ENCODE data around the gene VTN.
A peak's percentile ranks its signal among the peaks of the same experiment; 100 is the strongest.

Gene VTN

DNA sequence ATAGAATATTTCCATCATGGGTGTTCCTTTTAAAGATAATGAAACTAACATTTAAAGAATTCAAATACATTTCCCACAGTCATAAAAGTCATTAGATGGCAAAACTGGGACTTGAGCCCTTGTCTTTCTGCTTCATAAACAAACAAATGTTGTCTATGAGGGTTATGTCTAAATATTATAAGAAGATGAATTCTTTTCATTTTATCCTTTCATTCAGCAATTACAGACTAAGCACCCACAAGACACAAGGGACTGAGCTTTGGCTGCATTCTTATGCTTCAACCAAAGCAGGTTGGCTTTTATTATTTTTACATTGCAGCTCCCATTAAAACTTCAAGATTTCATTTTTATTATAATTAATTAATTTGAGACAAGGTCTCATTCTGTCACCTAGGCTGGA is 16.3 kb upstream of the VTN start:
- no peak overlapping the region for H3K27ac ChIP-seq (ENCODE audit: low read depth, low read length)
- H3K79me1 ChIP-seq (ENCODE audit: low read length): no peaks in the 10 kb centered on the region
- H3K23ac ChIP-seq (ENCODE audit: low read length): no peak overlapping the region
- H2BK5ac ChIP-seq (ENCODE audit: low read depth, low read length, poor library complexity): no peak overlapping the region
- peaks cover 8 to 11% of the 10 kb centered on the region in 2 experiments for H3K4me1 ChIP-seq (ENCODE audit: control insufficient read depth in 1 of 2, insufficient read depth in 2 of 2, low read length in 2 of 2)
- H3K27me3 ChIP-seq (ENCODE audit: insufficient read depth, low read length): peaks cover 21% of the 10 kb centered on the region
- no peak overlapping the region for H2AFZ ChIP-seq (ENCODE audit: insufficient read depth, low read length, poor library complexity)
- H3K4me2 ChIP-seq (ENCODE audit: low read length): no peak overlapping the region
- no peak overlapping the region for H2AK5ac ChIP-seq (ENCODE audit: low read length)
- no peak overlapping the region for H3K9ac ChIP-seq (ENCODE audit: low read length)
- H3K14ac ChIP-seq (ENCODE audit: low read length): no peak overlapping the region
- H3K18ac ChIP-seq (ENCODE audit: low read length): no peak overlapping the region
- H3K36me3 ChIP-seq (ENCODE audit: control insufficient read depth in 1 of 2, insufficient read depth in 2 of 2, low read length in 2 of 2): no peaks in the 10 kb centered on the region
- H3K4me3 ChIP-seq (ENCODE audit: low read depth, low read length): no peak overlapping the region
- no peak overlapping the region for H4K12ac ChIP-seq (ENCODE audit: low read depth, low read length)
- H3K79me2 ChIP-seq (ENCODE audit: control insufficient read depth, insufficient read depth, low read length, poor library complexity): no peaks in the 10 kb centered on the region
- H4K8ac ChIP-seq (ENCODE audit: low read depth, low read length): no peak overlapping the region
- DNase-seq: no peak
- no peak overlapping the region for H4K91ac ChIP-seq (ENCODE audit: low read depth, low read length)
- peaks cover 3% of the 10 kb centered on the region for H3K9me3 ChIP-seq (ENCODE audit: insufficient read depth, low read depth, low read length)
- H2BK12ac ChIP-seq (ENCODE audit: low read length): no peak overlapping the region
- H3K4ac ChIP-seq (ENCODE audit: low read depth, low read length): no peak overlapping the region
- no peak overlapping the region for H2BK120ac ChIP-seq (ENCODE audit: insufficient read depth, low read length, poor library complexity)

DNA sequence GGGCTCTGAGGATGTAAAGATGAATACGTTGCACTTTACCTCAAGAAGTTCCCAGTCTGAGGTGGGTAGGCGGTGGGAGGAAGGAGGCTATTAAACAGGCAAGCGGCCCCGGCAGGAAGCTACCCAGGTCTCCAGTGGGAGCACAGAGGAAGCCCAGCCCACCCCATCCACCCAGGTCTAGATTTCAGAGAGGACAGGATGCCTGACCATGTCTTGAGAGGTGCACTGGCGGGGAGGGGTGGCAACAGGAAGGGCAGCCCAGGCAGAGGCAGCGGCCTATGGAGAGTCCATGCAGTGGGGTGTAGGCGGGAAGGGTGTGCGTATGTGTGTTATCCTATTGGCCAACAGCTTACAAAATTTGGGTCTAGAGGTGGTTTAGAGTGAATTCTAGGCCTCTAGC is 15.3 kb upstream of the VTN start:
- no peak overlapping the region for H3K4ac ChIP-seq (ENCODE audit: low read depth, low read length)
- H2BK12ac ChIP-seq (ENCODE audit: low read length): no peak overlapping the region
- H3K18ac ChIP-seq (ENCODE audit: low read length): no peak overlapping the region
- peaks cover 9 to 20% of the 10 kb centered on the region in 2 experiments for H3K4me1 ChIP-seq (ENCODE audit: control insufficient read depth in 1 of 2, insufficient read depth in 2 of 2, low read length in 2 of 2)
- H3K9ac ChIP-seq (ENCODE audit: low read length): no peak overlapping the region
- DNase-seq: no peak
- H4K8ac ChIP-seq (ENCODE audit: low read depth, low read length): no peak overlapping the region
- H3K79me1 ChIP-seq (ENCODE audit: low read length): no peaks in the 10 kb centered on the region
- no peak overlapping the region for H4K12ac ChIP-seq (ENCODE audit: low read depth, low read length)
- no peak overlapping the region for H3K4me3 ChIP-seq (ENCODE audit: low read depth, low read length)
- H2AFZ ChIP-seq (ENCODE audit: insufficient read depth, low read length, poor library complexity): no peak overlapping the region
- peaks cover 3% of the 10 kb centered on the region for H3K9me3 ChIP-seq (ENCODE audit: insufficient read depth, low read depth, low read length)
- H3K36me3 ChIP-seq (ENCODE audit: control insufficient read depth in 1 of 2, insufficient read depth in 2 of 2, low read length in 2 of 2): no peaks in the 10 kb centered on the region
- H2BK5ac ChIP-seq (ENCODE audit: low read depth, low read length, poor library complexity): no peak overlapping the region
- no peak overlapping the region for H3K4me2 ChIP-seq (ENCODE audit: low read length)
- H4K91ac ChIP-seq (ENCODE audit: low read depth, low read length): no peak overlapping the region
- H2BK120ac ChIP-seq (ENCODE audit: insufficient read depth, low read length, poor library complexity): no peak overlapping the region
- H3K79me2 ChIP-seq (ENCODE audit: control insufficient read depth, insufficient read depth, low read length, poor library complexity): no peaks in the 10 kb centered on the region
- H3K27me3 ChIP-seq (ENCODE audit: insufficient read depth, low read length): peaks cover 21% of the 10 kb centered on the region
- WGBS (ENCODE audit: extremely low coverage, insufficient coverage, insufficient read length): no CpG with 5 or more reads among the region's 8 CpGs
- H2AK5ac ChIP-seq (ENCODE audit: low read length): no peak overlapping the region
- H3K27ac ChIP-seq (ENCODE audit: low read depth, low read length): no peak overlapping the region
- H3K14ac ChIP-seq (ENCODE audit: low read length): no peak overlapping the region
- H3K23ac ChIP-seq (ENCODE audit: low read length): no peak overlapping the region

DNA sequence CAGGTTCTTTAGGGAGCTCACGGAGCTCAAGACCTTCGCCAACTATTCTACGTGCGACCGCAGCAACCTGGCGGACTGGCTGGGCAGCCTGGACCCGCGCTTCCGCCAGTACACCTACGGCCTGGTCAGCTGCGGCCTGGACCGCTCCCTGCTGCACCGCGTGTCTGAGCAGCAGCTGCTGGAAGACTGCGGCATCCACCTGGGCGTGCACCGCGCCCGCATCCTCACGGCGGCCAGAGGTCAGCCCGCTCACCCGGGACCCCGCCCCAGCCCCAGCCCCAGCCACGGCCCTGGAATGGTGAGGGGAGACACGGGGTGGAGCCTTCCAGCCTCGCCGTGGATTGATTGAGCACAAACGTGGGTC is 14.9 kb upstream of the VTN start:
- H2AFZ ChIP-seq (ENCODE audit: insufficient read depth, low read length, poor library complexity): no peak overlapping the region
- H3K9ac ChIP-seq (ENCODE audit: low read length): no peak overlapping the region
- H3K4me2 ChIP-seq (ENCODE audit: low read length): peak overlapping the region; percentile 57
- H3K4ac ChIP-seq (ENCODE audit: low read depth, low read length): no peak overlapping the region
- no peak overlapping the region for H4K91ac ChIP-seq (ENCODE audit: low read depth, low read length)
- H3K27ac ChIP-seq (ENCODE audit: low read depth, low read length): no peak overlapping the region
- no peak overlapping the region for H2BK12ac ChIP-seq (ENCODE audit: low read length)
- H3K4me3 ChIP-seq (ENCODE audit: low read depth, low read length): peak overlapping the region; percentile 15
- H2AK5ac ChIP-seq (ENCODE audit: low read length): no peak overlapping the region
- no peaks in the 10 kb centered on the region for H3K79me2 ChIP-seq (ENCODE audit: control insufficient read depth, insufficient read depth, low read length, poor library complexity)
- DNase-seq: peak; percentile 82 to 84
- no CpG with 5 or more reads among the region's 29 CpGs for WGBS (ENCODE audit: extremely low coverage, insufficient coverage, insufficient read length)
- no peak overlapping the region for H3K23ac ChIP-seq (ENCODE audit: low read length)
- H3K14ac ChIP-seq (ENCODE audit: low read length): no peak overlapping the region
- H3K27me3 ChIP-seq (ENCODE audit: insufficient read depth, low read length): peaks cover 21% of the 10 kb centered on the region
- H3K18ac ChIP-seq (ENCODE audit: low read length): no peak overlapping the region
- H2BK5ac ChIP-seq (ENCODE audit: low read depth, low read length, poor library complexity): no peak overlapping the region
- peaks cover 9 to 23% of the 10 kb centered on the region in 2 experiments for H3K4me1 ChIP-seq (ENCODE audit: control insufficient read depth in 1 of 2, insufficient read depth in 2 of 2, low read length in 2 of 2)
- no peaks in the 10 kb centered on the region for H3K36me3 ChIP-seq (ENCODE audit: control insufficient read depth in 1 of 2, insufficient read depth in 2 of 2, low read length in 2 of 2)
- no peak overlapping the region for H2BK120ac ChIP-seq (ENCODE audit: insufficient read depth, low read length, poor library complexity)
- H4K12ac ChIP-seq (ENCODE audit: low read depth, low read length): no peak overlapping the region
- no peaks in the 10 kb centered on the region for H3K79me1 ChIP-seq (ENCODE audit: low read length)
- H3K9me3 ChIP-seq (ENCODE audit: insufficient read depth, low read depth, low read length): peaks cover 3% of the 10 kb centered on the region
- no peak overlapping the region for H4K8ac ChIP-seq (ENCODE audit: low read depth, low read length)

DNA sequence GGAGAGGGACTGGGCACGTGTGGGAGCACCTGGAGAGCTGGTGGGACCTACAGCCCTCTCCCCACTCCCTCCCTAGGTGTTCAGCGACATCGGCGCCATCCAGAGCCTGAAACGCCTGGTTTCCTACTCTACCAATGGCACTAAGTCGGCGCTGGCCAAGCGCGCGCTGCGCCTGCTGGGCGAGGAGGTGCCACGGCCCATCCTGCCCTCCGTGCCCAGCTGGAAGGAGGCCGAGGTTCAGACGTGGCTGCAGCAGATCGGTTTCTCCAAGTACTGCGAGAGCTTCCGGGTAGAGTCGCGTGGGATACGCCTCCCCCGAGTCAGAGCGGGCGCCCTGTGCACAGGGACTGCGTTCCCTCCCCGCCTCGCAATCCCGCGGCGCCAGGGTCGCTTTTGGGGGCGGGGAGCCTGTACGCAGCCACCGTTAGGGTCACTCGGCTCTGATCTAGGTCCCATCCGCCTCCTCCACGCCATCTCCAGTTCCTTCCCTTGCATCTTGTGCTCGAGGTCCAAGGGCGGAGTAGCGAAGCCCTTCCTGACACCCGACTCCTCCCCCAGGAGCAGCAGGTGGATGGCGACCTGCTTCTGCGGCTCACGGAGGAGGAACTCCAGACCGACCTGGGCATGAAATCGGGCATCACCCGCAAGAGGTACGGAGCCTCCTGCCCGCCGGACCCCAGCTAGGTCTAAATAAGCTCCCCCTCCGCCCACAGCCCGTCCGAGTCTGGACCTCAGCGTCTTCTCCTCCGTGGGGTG is 14.4 kb upstream of the VTN start:
- no peak overlapping the region for H2BK5ac ChIP-seq (ENCODE audit: low read depth, low read length, poor library complexity)
- peaks cover 9 to 25% of the 10 kb centered on the region in 2 experiments for H3K4me1 ChIP-seq (ENCODE audit: control insufficient read depth in 1 of 2, insufficient read depth in 2 of 2, low read length in 2 of 2)
- no peak overlapping the region for H4K12ac ChIP-seq (ENCODE audit: low read depth, low read length)
- H3K18ac ChIP-seq (ENCODE audit: low read length): no peak overlapping the region
- WGBS (ENCODE audit: extremely low coverage, insufficient coverage, insufficient read length): no CpG with 5 or more reads among the region's 56 CpGs
- peak; percentile 27 to 56 for DNase-seq
- H2BK120ac ChIP-seq (ENCODE audit: insufficient read depth, low read length, poor library complexity): no peak overlapping the region
- peak overlapping the region; percentile 38 for H2AFZ ChIP-seq (ENCODE audit: insufficient read depth, low read length, poor library complexity)
- peak overlapping the region; percentile 57 for H3K4me2 ChIP-seq (ENCODE audit: low read length)
- peak overlapping the region; percentile 15 for H3K4me3 ChIP-seq (ENCODE audit: low read depth, low read length)
- peak overlapping the region; percentile 24 for H3K14ac ChIP-seq (ENCODE audit: low read length)
- no peak overlapping the region for H3K4ac ChIP-seq (ENCODE audit: low read depth, low read length)
- no peaks in the 10 kb centered on the region for H3K79me2 ChIP-seq (ENCODE audit: control insufficient read depth, insufficient read depth, low read length, poor library complexity)
- H4K91ac ChIP-seq (ENCODE audit: low read depth, low read length): no peak overlapping the region
- no peak overlapping the region for H3K27ac ChIP-seq (ENCODE audit: low read depth, low read length)
- H3K23ac ChIP-seq (ENCODE audit: low read length): no peak overlapping the region
- no peaks in the 10 kb centered on the region for H3K79me1 ChIP-seq (ENCODE audit: low read length)
- H3K9me3 ChIP-seq (ENCODE audit: insufficient read depth, low read depth, low read length): peaks cover 3% of the 10 kb centered on the region
- no peaks in the 10 kb centered on the region for H3K36me3 ChIP-seq (ENCODE audit: control insufficient read depth in 1 of 2, insufficient read depth in 2 of 2, low read length in 2 of 2)
- no peak overlapping the region for H2BK12ac ChIP-seq (ENCODE audit: low read length)
- H3K27me3 ChIP-seq (ENCODE audit: insufficient read depth, low read length): peaks cover 21% of the 10 kb centered on the region
- no peak overlapping the region for H4K8ac ChIP-seq (ENCODE audit: low read depth, low read length)
- H3K9ac ChIP-seq (ENCODE audit: low read length): no peak overlapping the region
- no peak overlapping the region for H2AK5ac ChIP-seq (ENCODE audit: low read length)
